ENCODE results near the gene SESN1.

Gene SESN1

DNA sequence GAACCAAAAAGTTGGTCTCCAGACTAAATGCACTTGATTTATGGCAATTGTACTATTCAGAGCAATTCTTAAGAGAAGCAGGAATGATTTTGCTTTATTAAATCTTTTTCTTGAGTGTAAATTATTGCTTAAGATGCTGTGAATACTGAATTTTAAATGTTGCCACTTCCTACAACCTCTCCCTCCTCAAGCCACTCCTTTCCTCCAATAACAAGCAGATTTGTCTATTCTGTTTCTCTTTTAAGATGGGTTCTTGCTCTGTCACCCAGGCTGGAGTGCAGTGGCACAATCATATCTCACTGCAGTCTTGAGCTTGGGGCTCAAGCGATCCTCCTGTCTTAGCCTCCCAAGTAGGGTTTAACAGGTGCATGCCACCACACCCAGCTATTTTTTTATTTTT is 65.3 kb downstream of the SESN1 start:
- no peak for DNase-seq (ENCODE audit: low read depth)
- TF ChIP-seq, protein P1, sequence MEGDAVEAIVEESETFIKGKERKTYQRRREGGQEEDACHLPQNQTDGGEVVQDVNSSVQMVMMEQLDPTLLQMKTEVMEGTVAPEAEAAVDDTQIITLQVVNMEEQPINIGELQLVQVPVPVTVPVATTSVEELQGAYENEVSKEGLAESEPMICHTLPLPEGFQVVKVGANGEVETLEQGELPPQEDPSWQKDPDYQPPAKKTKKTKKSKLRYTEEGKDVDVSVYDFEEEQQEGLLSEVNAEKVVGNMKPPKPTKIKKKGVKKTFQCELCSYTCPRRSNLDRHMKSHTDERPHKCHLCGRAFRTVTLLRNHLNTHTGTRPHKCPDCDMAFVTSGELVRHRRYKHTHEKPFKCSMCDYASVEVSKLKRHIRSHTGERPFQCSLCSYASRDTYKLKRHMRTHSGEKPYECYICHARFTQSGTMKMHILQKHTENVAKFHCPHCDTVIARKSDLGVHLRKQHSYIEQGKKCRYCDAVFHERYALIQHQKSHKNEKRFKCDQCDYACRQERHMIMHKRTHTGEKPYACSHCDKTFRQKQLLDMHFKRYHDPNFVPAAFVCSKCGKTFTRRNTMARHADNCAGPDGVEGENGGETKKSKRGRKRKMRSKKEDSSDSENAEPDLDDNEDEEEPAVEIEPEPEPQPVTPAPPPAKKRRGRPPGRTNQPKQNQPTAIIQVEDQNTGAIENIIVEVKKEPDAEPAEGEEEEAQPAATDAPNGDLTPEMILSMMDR (conservative IDR thresholded peaks at IDR 0.05; ENCODE audit: low read length): no peak
- H3K4me3 ChIP-seq (ENCODE audit: low read length): no peak overlapping the region

DNA sequence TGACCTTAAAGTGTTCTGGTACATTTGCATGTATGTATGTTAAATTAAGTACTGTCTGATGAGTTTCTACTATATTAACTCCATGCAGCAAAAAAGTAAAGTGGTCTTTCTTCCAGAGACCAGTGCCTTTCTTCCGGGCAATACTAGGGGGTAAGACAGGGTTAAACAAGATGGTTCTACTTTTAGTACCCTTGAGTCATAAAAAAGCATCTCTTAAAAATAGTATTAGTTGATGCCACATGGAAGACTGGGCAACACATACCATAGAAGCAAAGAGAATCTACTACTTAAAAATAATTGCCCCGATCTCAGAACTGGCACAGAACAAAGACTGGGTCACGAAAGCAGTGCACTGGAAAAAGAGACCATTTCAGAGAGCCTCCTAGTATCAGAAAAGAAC is 66.2 kb downstream of the SESN1 start:
- no peak for DNase-seq (ENCODE audit: low read depth)
- TF ChIP-seq, protein P1 (conservative IDR thresholded peaks at IDR 0.05; ENCODE audit: low read length): no peak
- no peak overlapping the region for H3K4me3 ChIP-seq (ENCODE audit: low read length)

DNA sequence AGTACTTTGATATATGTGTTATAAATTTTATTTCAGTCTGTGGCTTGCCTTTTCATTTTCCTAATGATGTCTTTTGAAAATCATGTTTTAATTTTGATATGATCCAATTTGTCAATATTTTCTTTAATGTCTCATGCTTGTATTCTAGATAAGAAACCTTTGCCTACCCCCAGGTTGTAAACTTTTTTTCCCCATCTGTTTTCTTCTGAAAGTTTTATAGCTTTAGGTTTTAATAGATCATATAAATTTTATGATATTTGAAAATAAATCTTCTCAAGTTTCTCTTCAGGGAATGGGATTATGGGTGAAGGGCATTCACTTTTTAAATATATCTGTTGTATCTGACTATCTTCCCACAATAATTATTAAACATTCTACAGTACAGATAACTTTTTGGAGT is 66.7 kb downstream of the SESN1 start:
- TF ChIP-seq, protein P1 (conservative IDR thresholded peaks at IDR 0.05; ENCODE audit: low read length): no peak
- no peak for DNase-seq (ENCODE audit: low read depth)
- no peak overlapping the region for H3K4me3 ChIP-seq (ENCODE audit: low read length)

DNA sequence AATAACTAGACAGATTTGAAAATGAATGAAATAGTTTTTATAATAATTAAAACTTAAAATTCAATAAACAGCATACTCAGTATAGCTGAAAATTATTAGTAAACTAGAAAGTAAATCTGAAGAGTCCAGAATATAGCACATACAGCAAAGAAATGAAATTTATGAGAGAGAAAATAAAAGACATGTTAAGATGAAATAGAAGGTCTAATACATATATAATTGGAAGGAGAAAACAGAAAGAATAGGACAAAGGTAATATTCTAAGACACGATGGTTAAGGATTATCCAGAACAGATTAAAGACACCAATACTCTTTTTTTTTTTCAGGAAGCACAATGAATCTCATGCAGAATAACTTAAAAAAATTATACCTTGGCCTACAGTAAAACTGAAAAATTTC is 69.0 kb downstream of the SESN1 start:
- no peak overlapping the region for H3K4me3 ChIP-seq (ENCODE audit: low read length)
- TF ChIP-seq, protein P1 (conservative IDR thresholded peaks at IDR 0.05; ENCODE audit: low read length): no peak
- DNase-seq (ENCODE audit: low read depth): no peak

DNA sequence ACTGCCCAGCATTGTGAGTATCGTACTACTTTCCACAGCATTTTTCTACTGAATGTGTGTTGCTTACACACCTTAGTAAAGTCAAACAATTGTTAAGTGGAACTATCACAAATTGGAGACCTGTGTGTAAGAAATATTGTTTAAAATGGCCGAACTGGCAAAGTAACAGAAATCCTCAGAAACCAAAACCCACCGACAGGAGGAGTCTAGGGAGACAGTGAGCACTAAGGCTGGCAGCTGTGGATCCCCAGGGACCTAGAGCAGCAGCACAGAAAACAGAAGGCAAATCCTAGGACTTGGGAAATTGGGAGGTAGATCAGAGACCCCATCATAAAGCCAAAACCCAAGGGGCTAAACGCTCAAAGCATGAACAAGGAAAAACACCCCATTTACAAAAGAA is 69.9 kb downstream of the SESN1 start:
- no peak overlapping the region for H3K4me3 ChIP-seq (ENCODE audit: low read length)
- DNase-seq (ENCODE audit: low read depth): no peak
- TF ChIP-seq, protein P1 (conservative IDR thresholded peaks at IDR 0.05; ENCODE audit: low read length): no peak

DNA sequence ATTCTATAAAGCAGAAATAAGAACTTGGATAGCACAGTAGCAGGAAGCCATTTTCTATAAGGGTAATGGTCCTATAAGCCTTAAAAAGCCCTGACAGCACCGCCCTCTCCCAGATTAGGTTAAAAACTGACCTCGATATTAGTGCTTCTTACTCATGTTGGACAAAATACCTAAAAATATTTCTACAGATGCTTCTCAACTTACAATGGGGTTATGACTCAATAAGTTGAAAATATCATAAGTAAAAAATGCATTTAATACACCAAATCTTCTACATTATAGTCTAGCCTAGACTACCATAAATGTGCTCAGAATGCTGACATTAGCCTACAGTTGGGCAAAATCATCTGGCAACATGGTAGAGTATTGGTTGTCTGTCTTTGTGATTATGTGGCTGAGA is 70.3 kb downstream of the SESN1 start:
- H3K4me3 ChIP-seq (ENCODE audit: low read length): no peak overlapping the region
- peak; percentile 5 for DNase-seq (ENCODE audit: low read depth)
- TF ChIP-seq, protein P1 (conservative IDR thresholded peaks at IDR 0.05; ENCODE audit: low read length): no peak

DNA sequence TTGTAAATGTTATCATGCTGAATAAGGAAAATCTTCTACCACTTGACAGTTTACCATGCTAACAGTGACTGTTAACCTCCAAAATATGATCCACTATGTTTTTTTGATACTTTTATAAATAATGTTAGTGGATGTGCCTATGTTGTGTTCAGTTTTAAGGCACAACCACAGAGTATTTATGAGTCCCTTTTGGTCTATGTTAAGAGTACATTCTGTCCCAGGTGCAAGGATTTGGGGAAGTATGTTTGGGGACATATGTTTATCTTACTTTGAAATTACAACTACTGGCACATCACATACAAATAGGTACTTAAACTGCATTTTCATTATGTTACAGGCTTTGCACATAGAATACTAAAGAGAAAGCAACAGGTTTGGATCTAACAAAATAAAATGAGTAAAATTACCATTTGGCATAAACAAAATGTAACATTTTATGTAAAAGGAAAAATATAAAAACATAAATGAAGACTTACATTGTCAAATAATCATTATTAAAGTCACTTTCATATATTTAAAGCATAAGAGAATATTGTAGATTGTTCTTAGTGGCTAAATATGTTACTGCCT is 71.2 kb downstream of the SESN1 start:
- no peak overlapping the region for H3K4me3 ChIP-seq (ENCODE audit: low read length)
- TF ChIP-seq, protein P1 (conservative IDR thresholded peaks at IDR 0.05; ENCODE audit: low read length): no peak
- DNase-seq (ENCODE audit: low read depth): no peak
